OCI-LY1 (cell line): Measurements from ENCODE around the gene IL22.

Experiments
- H2AFZ ChIP-seq: fragments of 200-600 bp; sonication (generic), shearing (Covaris generic); 2 replicates; pipeline ENCODE4 v1.6.0; 2014; ENCODE audit warnings: antibody characterized with exemption, mild to moderate bottlenecking, low read length
- H3F3A ChIP-seq: fragments of 200-600 bp; sonication (generic), shearing (Covaris generic); 2 replicates; pipeline ENCODE4 v1.6.0; 2014; ENCODE audit warnings: mild to moderate bottlenecking, antibody characterized with exemption, low read length, moderate library complexity; ENCODE audit not compliant: insufficient read depth
- H3K27ac ChIP-seq: fragments of 200-600 bp; sonication (generic); 2 replicates; pipeline ENCODE4 v1.5.1; 2014; ENCODE audit warnings: low read length, mixed run types, mild to moderate bottlenecking, low read depth; ENCODE audit not compliant: poor library complexity, severe bottlenecking
- H3K27me3 ChIP-seq: fragments of 200-600 bp; sonication (generic); 2 replicates; pipeline ENCODE4 v1.6.0; 2014; ENCODE audit warnings: antibody characterized with exemption, mild to moderate bottlenecking, low read length, moderate library complexity; ENCODE audit not compliant: insufficient read depth
- H3K36me3 ChIP-seq: fragments of 200-600 bp; sonication (generic); 2 replicates; pipeline ENCODE4 v1.6.1; 2014; ENCODE audit warnings: mild to moderate bottlenecking, antibody characterized with exemption, low read length, moderate library complexity, mixed read lengths; ENCODE audit not compliant: insufficient read depth
- H3K4me1 ChIP-seq: fragments of 200-600 bp; sonication (generic); 2 replicates; pipeline ENCODE4 v1.5.1; 2014; ENCODE audit warnings: mild to moderate bottlenecking, low read length, moderate library complexity; ENCODE audit not compliant: insufficient read depth, severe bottlenecking
- H3K4me2 ChIP-seq: fragments of 200-600 bp; sonication (generic), shearing (Covaris generic); 2 replicates; pipeline ENCODE4 v1.6.1; 2014; ENCODE audit warnings: low read length
- H3K4me3 ChIP-seq: fragments of 200-600 bp; sonication (generic); 2 replicates; pipeline ENCODE4 v1.5.1; 2014; ENCODE audit warnings: low read length, low read depth, mild to moderate bottlenecking, mixed read lengths; ENCODE audit not compliant: poor library complexity, severe bottlenecking
- H3K79me2 ChIP-seq: fragments of 200-600 bp; shearing (Covaris generic); 2 replicates; pipeline ENCODE4 v1.6.1; 2016; ENCODE audit warnings: mixed run types, low read length, mixed read lengths; ENCODE audit not compliant: insufficient read depth
- H3K9ac ChIP-seq: fragments of 200-600 bp; sonication (generic), shearing (Covaris generic); 2 replicates; pipeline ENCODE4 v1.6.1; 2014; ENCODE audit warnings: mild to moderate bottlenecking, low read length, mixed read lengths
- H3K9me2 ChIP-seq: fragments of 200-600 bp; sonication (generic), shearing (Covaris generic); 2 replicates; pipeline ENCODE4 v1.6.1; 2014; ENCODE audit warnings: low read depth, mild to moderate bottlenecking, low read length, mixed read lengths
- H3K9me3 ChIP-seq: fragments of 200-600 bp; shearing (Covaris generic); 2 replicates; pipeline ENCODE4 v1.6.1; 2014; ENCODE audit warnings: low read length, mixed read lengths
- H4K20me1 ChIP-seq: fragments of 200-600 bp; sonication (generic), shearing (Covaris generic); 2 replicates; pipeline ENCODE4 v1.6.0; 2016; ENCODE audit warnings: mild to moderate bottlenecking, low read length; ENCODE audit not compliant: insufficient read depth
- CTCF ChIP-seq: fragments of 200-600 bp; sonication (generic), shearing (Covaris generic); IDR thresholded peaks from 2 replicates; pipeline ENCODE4 v1.5.1; 2017; ENCODE audit warnings: mild to moderate bottlenecking, antibody characterized with exemption, low read length, moderate library complexity, mixed read lengths
- EZH2 ChIP-seq: fragments of 200-600 bp; sonication (generic), shearing (Covaris generic); IDR thresholded peaks from 2 replicates; pipeline ENCODE4 v1.8.0; 2017; ENCODE audit warnings: borderline replicate concordance, mixed run types, mild to moderate bottlenecking, antibody characterized with exemption, low read length, moderate library complexity, mixed read lengths

IL22 gene

DNA sequence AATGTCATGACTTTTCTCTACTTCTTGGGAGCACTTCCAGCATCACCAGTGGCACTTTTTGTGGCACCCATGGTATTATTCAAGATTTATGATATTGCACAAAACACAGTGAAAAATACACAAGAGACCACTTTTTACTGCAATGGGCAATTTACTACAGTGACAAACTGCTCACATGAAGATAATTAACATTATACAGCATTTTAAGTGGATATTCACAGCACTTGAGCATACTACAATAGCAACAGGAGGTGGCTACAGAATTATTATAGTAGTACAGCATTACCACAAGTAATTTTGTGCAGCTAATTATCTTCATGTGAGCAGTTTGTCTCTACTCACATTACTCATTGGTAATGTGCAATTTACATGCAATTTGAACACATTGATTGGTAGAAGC, 46.1 kb downstream of the IL22 start:
- Histone ChIP-seq H3K27ac (no peak overlapping the region), H4K20me1 (no peaks in the 10 kb centered on the region), H3K36me3 (no peaks in the 10 kb centered on the region), H3K9me3 (no peaks in the 10 kb centered on the region), H3F3A (no peaks in the 10 kb centered on the region), H3K27me3 (no peaks in the 10 kb centered on the region; the same call in 1 of the 2 replicates), H3K9ac (no peak overlapping the region), H3K4me1 (no peaks in the 10 kb centered on the region), H3K9me2 (no peaks in the 10 kb centered on the region), H2AFZ (no peak overlapping the region), H3K4me2 (no peak overlapping the region), H3K79me2 (no peaks in the 10 kb centered on the region), H3K4me3 (no peak overlapping the region)
- TF ChIP-seq EZH2 (no peak), CTCF (no peak)

DNA sequence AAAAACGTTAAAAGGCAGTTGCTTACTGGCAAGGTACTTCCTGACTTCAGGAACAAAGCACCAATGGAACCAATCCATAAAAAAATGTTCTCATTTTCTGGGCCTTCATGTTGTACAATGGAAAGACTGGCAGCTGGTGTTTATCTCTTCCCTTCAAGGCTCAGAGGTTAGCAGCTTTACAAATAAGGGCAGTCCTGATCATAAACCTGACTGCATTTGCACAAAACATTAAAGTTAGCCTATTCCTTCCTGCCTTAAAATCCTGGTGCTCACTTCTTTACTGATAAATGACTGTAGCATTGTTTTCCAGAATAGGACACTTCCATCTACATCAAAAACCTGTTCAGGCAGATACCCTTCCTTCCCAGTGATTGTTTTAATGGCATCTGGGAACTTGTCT, 47.0 kb downstream of the IL22 start:
- no peak overlapping the region for H2AFZ ChIP-seq

DNA sequence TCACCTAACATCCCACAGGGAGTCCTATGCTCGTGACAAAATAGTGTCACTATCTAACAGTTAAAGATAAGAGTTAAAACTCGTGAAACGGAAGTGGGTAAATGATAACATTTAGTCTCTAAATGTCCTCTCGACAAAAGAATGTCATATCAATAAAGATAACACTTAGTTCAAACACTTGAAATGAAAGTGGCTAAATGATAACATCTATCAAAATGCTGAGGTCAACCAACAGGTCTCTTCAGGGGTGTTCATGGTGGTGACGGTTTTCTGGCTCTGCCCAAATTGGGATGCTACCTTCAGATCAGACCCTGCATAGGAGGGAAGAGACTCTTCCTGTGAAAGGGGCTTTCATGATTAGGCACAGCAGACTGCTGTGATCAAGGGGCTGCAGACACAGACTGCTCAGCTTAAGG, 49.9 kb downstream of the IL22 start:
- Histone ChIP-seq H2AFZ (no peak overlapping the region), H3K4me1 (no peaks in the 10 kb centered on the region), H3K79me2 (no peaks in the 10 kb centered on the region), H3F3A (no peaks in the 10 kb centered on the region), H4K20me1 (no peaks in the 10 kb centered on the region), H3K27me3 (no peaks in the 10 kb centered on the region; the same call in 1 of the 2 replicates), H3K27ac (no peak overlapping the region), H3K9me2 (no peaks in the 10 kb centered on the region), H3K9ac (no peak overlapping the region), H3K4me2 (no peak overlapping the region), H3K9me3 (no peaks in the 10 kb centered on the region), H3K4me3 (no peak overlapping the region), H3K36me3 (no peaks in the 10 kb centered on the region)
- TF ChIP-seq EZH2, result no peak
- no peak for TF ChIP-seq CTCF

More for the DNA sequence above, 47.0 kb downstream of the IL22 start:
- H3K27ac ChIP-seq, result no peak overlapping the region
- no peaks in the 10 kb centered on the region for H3F3A ChIP-seq
- no peak overlapping the region for H3K4me3 ChIP-seq
- no peak overlapping the region for H3K9ac ChIP-seq
- H3K79me2 ChIP-seq, result no peaks in the 10 kb centered on the region
- no peaks in the 10 kb centered on the region for H3K36me3 ChIP-seq
- no peaks in the 10 kb centered on the region for H3K9me3 ChIP-seq
- no peaks in the 10 kb centered on the region for H3K9me2 ChIP-seq
- no peak overlapping the region for H3K4me2 ChIP-seq
- no peak for TF ChIP-seq EZH2
- no peak for TF ChIP-seq CTCF
- H3K4me1 ChIP-seq, result no peaks in the 10 kb centered on the region
- H4K20me1 ChIP-seq, result no peaks in the 10 kb centered on the region
- H3K27me3 ChIP-seq, result no peaks in the 10 kb centered on the region; the same call in 1 of the 2 replicates
